Nephron (organoid): Measurements from ENCODE around the gene RSU1.

Experiments
- H3K27ac Mint-ChIP-seq, 3 experiments: 2 replicates each; pipeline ENCODE4 v1.8.0; 2020; ENCODE audit warnings: mixed read lengths in 3 of 3, mild to moderate bottlenecking in 2 of 3, moderate library complexity in 1 of 3
- H3K27me3 Mint-ChIP-seq: 2 replicates; pipeline ENCODE4 v1.8.0; 2021; ENCODE audit warnings: low read depth, mild to moderate bottlenecking, moderate library complexity, mixed read lengths
- H3K36me3 Mint-ChIP-seq: 2 replicates; pipeline ENCODE4 v1.8.0; 2020; ENCODE audit warnings: low read depth, mixed read lengths
- H3K4me1 Mint-ChIP-seq: 2 replicates; pipeline ENCODE4 v1.8.0; 2020; ENCODE audit warnings: mixed read lengths
- H3K4me3 Mint-ChIP-seq, 3 experiments: 2 replicates each; pipeline ENCODE4 v1.8.0; 2020; ENCODE audit warnings: mild to moderate bottlenecking in 3 of 3, mixed read lengths in 3 of 3, moderate library complexity in 2 of 3
- H3K9me3 Mint-ChIP-seq: 2 replicates; pipeline ENCODE4 v1.8.0; 2020; ENCODE audit warnings: mixed read lengths
- CTCF ChIP-seq, 3 experiments: fragments of 200-600 bp; sonication (generic); IDR thresholded peaks; one replicate each; pipeline ENCODE4 v1.5.0; 2021; ENCODE audit warnings: antibody characterized with exemption in 3 of 3; ENCODE audit not compliant: unreplicated experiment in 3 of 3

RSU1 gene

GRCh38 chr10:16748749-16749148 is 68.5 kb downstream of the RSU1 start:
- H3K36me3 Mint-ChIP-seq, result peaks cover 32% of the 10 kb centered on the region
- no peak for TF ChIP-seq CTCF (IDR thresholded peaks at IDR 0.05; ENCODE audit: unreplicated experiment in 3 of 3)
- H3K4me3 Mint-ChIP-seq, result no peak overlapping the region
- no peaks in the 10 kb centered on the region for H3K9me3 Mint-ChIP-seq
- H3K4me1 Mint-ChIP-seq, result no peaks in the 10 kb centered on the region
- H3K27ac Mint-ChIP-seq, result no peak overlapping the region
- H3K27me3 Mint-ChIP-seq, result no peaks in the 10 kb centered on the region

- H3K4me3 Mint-ChIP-seq, result no peak overlapping the region
- no peaks in the 10 kb centered on the region for H3K4me1 Mint-ChIP-seq
- TF ChIP-seq CTCF (IDR thresholded peaks at IDR 0.05; ENCODE audit: unreplicated experiment in 3 of 3), result no peak
- no peaks in the 10 kb centered on the region for H3K9me3 Mint-ChIP-seq
- no peaks in the 10 kb centered on the region for H3K27me3 Mint-ChIP-seq
- H3K27ac Mint-ChIP-seq, result no peak overlapping the region
- H3K36me3 Mint-ChIP-seq, result peaks cover 22% of the 10 kb centered on the region
Measured at GRCh38 chr10:16746856-16747255, 70.4 kb downstream of the RSU1 start.

DNA sequence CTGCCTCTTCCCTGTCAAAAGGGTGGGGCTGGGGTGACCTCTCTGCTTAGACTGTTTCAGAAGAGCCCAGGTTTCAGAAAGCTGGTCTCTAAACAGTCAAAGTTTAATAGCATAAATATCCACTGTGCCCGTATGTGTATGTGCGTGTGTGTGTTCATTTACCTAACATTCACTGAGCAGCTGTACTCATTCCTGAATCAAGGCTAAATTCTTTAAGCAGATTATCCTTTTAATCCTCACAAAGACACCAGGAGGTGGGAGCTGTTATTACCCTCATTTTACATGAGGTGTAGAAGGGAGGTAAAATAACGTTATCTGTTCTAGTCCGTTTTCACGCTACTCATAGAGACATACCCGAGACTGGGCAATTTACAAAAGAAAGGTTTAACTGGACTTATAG is 72.2 kb downstream of the RSU1 start:
- H3K4me3 Mint-ChIP-seq, result no peak overlapping the region
- H3K4me1 Mint-ChIP-seq, result no peaks in the 10 kb centered on the region
- no peak for TF ChIP-seq CTCF (IDR thresholded peaks at IDR 0.05; ENCODE audit: unreplicated experiment in 3 of 3)
- H3K27me3 Mint-ChIP-seq, result no peaks in the 10 kb centered on the region
- no peak overlapping the region for H3K27ac Mint-ChIP-seq
- peaks cover 3% of the 10 kb centered on the region for H3K9me3 Mint-ChIP-seq
- peaks cover 21% of the 10 kb centered on the region for H3K36me3 Mint-ChIP-seq

DNA sequence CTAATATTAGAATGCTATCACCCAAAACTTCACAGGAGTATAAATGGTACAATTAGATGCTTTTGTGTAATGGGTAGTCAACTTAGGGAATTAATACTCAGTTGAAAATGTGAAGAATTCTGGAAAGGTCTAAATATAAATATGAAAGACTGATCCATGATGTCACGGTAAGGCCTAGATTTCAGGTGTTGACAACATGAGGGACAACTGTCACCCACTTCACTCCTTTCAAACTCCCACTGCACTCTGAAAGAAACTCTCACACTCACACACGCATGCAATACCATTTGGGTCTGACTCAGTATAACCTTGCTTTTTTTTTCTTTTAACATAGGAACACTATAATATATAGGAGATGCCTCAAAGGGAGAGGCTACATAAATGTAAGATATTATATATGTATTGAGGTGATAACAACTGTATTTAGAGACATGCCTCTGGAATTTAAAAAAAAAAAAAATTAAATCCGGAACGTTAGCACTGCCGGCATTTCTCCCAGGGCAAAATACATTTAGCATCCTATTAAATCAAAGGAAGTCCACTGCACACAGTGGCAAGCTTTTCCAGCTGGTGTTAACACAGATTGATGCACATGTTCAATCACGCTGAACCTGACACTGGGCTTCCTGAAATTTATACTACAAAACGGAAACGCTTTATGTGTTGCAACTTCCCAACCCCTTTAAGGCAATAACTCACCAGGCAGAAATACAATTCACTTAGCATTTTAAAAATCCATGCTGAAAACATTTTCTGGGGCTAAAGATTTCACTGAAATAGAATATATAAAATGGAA is 74.9 kb downstream of the RSU1 start:
- Mint-ChIP-seq H3K27ac (no peak overlapping the region), H3K4me3 (no peak overlapping the region), H3K36me3 (peaks cover 38% of the 10 kb centered on the region), H3K4me1 (no peaks in the 10 kb centered on the region), H3K27me3 (no peaks in the 10 kb centered on the region), H3K9me3 (peaks cover 13% of the 10 kb centered on the region)
- TF ChIP-seq CTCF (IDR thresholded peaks at IDR 0.05; ENCODE audit: unreplicated experiment in 3 of 3), result no peak

GRCh38 chr10:16741540-16741939 is 75.7 kb downstream of the RSU1 start:
- H3K27me3 Mint-ChIP-seq, result no peaks in the 10 kb centered on the region
- peaks cover 21% of the 10 kb centered on the region for H3K9me3 Mint-ChIP-seq
- no peak overlapping the region for H3K27ac Mint-ChIP-seq
- TF ChIP-seq CTCF (IDR thresholded peaks at IDR 0.05; ENCODE audit: unreplicated experiment in 3 of 3), result no peak
- no peak overlapping the region for H3K4me3 Mint-ChIP-seq
- H3K36me3 Mint-ChIP-seq, result peaks cover 46% of the 10 kb centered on the region
- no peaks in the 10 kb centered on the region for H3K4me1 Mint-ChIP-seq

GRCh38 chr10:16737420-16737819 is 79.8 kb downstream of the RSU1 start:
- Mint-ChIP-seq H3K4me1 (no peaks in the 10 kb centered on the region), H3K27ac (no peak overlapping the region), H3K36me3 (peaks cover 70% of the 10 kb centered on the region), H3K9me3 (peaks cover 39% of the 10 kb centered on the region), H3K27me3 (no peaks in the 10 kb centered on the region), H3K4me3 (no peak overlapping the region)
- no peak for TF ChIP-seq CTCF (IDR thresholded peaks at IDR 0.05; ENCODE audit: unreplicated experiment in 3 of 3)
